ENCODE data around the gene CDKAL1.

DNA sequence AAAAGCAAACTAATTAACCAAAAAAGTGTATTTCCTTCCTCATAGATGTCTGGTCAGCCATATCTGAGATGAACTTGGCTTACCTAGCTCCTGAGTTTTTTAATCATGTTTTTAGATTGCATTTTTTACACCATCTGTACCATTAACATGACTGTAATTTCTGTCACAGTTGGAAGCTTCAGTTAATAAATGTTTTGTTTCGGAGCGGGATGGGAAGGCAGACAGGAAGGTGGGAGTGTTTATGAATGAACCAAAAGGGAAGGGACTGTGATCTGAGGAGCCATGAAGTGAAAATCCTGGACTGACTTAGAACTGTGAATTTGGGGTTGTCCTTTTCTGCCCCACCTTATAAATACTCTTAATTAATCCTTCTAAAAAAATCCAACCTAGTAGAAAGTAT lies 613.7 kb downstream of the CDKAL1 start:
- no peak for TF ChIP-seq POLR2AphosphoS5 (IDR thresholded peaks at IDR 0.05; ENCODE audit: control insufficient read depth, insufficient read depth, low read depth, low read length)
- TF ChIP-seq HDAC6 (IDR thresholded peaks at IDR 0.05; ENCODE audit: low read depth, low read length), result no peak
- no peak for TF ChIP-seq ZNF239 (CRISPR knock-in tag; IDR thresholded peaks at IDR 0.05)
- TF ChIP-seq SP2 (IDR thresholded peaks at IDR 0.05; ENCODE audit: extremely low read depth, low read depth, low read length, poor library complexity, severe bottlenecking), result no peak
- TF ChIP-seq HCFC1 (IDR thresholded peaks at IDR 0.05; ENCODE audit: low read depth, low read length), result no peak
- TF ChIP-seq NR2C2 (CRISPR knock-in tag; IDR thresholded peaks at IDR 0.05), result no peak
- TF ChIP-seq NR2C2 (tag; IDR thresholded peaks at IDR 0.05), result no peak
- TF ChIP-seq, protein P1, sequence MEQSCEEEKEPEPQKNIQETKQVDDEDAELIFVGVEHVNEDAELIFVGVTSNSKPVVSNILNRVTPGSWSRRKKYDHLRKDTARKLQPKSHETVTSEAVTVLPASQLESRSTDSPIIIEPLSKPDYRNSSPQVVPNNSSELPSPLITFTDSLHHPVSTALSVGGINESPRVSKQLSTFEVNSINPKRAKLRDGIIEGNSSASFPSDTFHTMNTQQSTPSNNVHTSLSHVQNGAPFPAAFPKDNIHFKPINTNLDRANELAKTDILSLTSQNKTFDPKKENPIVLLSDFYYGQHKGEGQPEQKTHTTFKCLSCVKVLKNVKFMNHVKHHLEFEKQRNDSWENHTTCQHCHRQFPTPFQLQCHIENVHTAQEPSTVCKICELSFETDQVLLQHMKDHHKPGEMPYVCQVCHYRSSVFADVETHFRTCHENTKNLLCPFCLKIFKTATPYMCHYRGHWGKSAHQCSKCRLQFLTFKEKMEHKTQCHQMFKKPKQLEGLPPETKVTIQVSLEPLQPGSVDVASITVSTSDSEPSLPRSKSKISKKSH (CRISPR knock-in tag; IDR thresholded peaks at IDR 0.05), result no peak
- no peak for TF ChIP-seq MBD1 (CRISPR knock-in tag; IDR thresholded peaks at IDR 0.05)

Data from K562 (cell line).